ENCODE measurements around the gene SMIM35. TPM values are rescaled to one million over a fixed set of nuclear protein-coding genes. Genes with fewer than 3 reads are reported as not detected.

SMIM35 gene
- total RNA-seq, 4 donors from 2014 or later, result not detected

GRCh38 chr11:118007040-118007439 is 79.7 kb downstream of the SMIM35 start:
- no peak for TF ChIP-seq CTCF (IDR thresholded peaks at IDR 0.05)
- no peak for TF ChIP-seq POLR2A (IDR thresholded peaks at IDR 0.05)
- WGBS, 2 donors, result 78 to 83% methylated on average over 5 of the region's 5 CpGs
- no peak for DNase-seq (ENCODE audit: low spot score in 2 of 2)
- H3K4me3 ChIP-seq (ENCODE audit: low read depth, poor library complexity, severe bottlenecking), result no peak overlapping the region
- intact Hi-C loops (cut with DNase I; ENCODE audit: low total_unique reads), result no loop called here

GRCh38 chr11:118006153-118006534 is 80.6 kb downstream of the SMIM35 start:
- TF ChIP-seq POLR2A (IDR thresholded peaks at IDR 0.05), result no peak
- TF ChIP-seq CTCF (IDR thresholded peaks at IDR 0.05), result no peak
- no peak overlapping the region for H3K4me3 ChIP-seq (ENCODE audit: low read depth, poor library complexity, severe bottlenecking)
- no peak for DNase-seq (ENCODE audit: low spot score in 2 of 2)
- intact Hi-C loops (cut with DNase I; ENCODE audit: low total_unique reads), result no loop called here
- WGBS, 2 donors, result 78 to 82% methylated on average over 4 of the region's 4 CpGs

GRCh38 chr11:118005224-118006152 is 81.3 kb downstream of the SMIM35 start:
- intact Hi-C loops (cut with DNase I; ENCODE audit: low total_unique reads), result no loop called here
- 80 to 92% methylated on average over 12 of the region's 12 CpGs for whole genome bisulfite sequencing, 2 donors
- peak in 1 of 2 donors; percentile 76 for DNase-seq (ENCODE audit: low spot score in 2 of 2)
- no peak for TF ChIP-seq POLR2A (IDR thresholded peaks at IDR 0.05)
- no peak for TF ChIP-seq CTCF (IDR thresholded peaks at IDR 0.05)
- no peak overlapping the region for H3K4me3 ChIP-seq (ENCODE audit: low read depth, poor library complexity, severe bottlenecking)

GRCh38 chr11:118004543-118005223 is 82.1 kb downstream of the SMIM35 start:
- WGBS, 2 donors, result 91 to 92% methylated on average over 7 of the region's 7 CpGs
- intact Hi-C loops (cut with DNase I; ENCODE audit: low total_unique reads), result no loop called here
- peak in 1 of 2 donors; percentile 48 for DNase-seq (ENCODE audit: low spot score in 2 of 2)
- TF ChIP-seq POLR2A (IDR thresholded peaks at IDR 0.05) (no peak), CTCF (IDR thresholded peaks at IDR 0.05) (no peak)
- no peak overlapping the region for H3K4me3 ChIP-seq (ENCODE audit: low read depth, poor library complexity, severe bottlenecking)

- intact Hi-C loops (cut with DNase I; ENCODE audit: low total_unique reads), result no loop called here
- 67 to 87% methylated on average over 4 of the region's 4 CpGs for WGBS, 2 donors
- H3K4me3 ChIP-seq (ENCODE audit: low read depth, poor library complexity, severe bottlenecking), result no peak overlapping the region
- DNase-seq (ENCODE audit: low spot score in 2 of 2), result no peak
- TF ChIP-seq CTCF (IDR thresholded peaks at IDR 0.05) (no peak), POLR2A (IDR thresholded peaks at IDR 0.05) (no peak)
Measured at GRCh38 chr11:118003456-118003855, 83.3 kb downstream of the SMIM35 start.
